GM19099 (cell line): ENCODE data around the gene TFEB.

Experiments
- POLR2A ChIP-seq: IDR thresholded peaks from 3 replicates; pipeline ENCODE4 v1.6.1; 2011; ENCODE audit warnings: low read depth; ENCODE audit not compliant: insufficient read length; ENCODE audit errors: extremely low read depth

TFEB gene

DNA sequence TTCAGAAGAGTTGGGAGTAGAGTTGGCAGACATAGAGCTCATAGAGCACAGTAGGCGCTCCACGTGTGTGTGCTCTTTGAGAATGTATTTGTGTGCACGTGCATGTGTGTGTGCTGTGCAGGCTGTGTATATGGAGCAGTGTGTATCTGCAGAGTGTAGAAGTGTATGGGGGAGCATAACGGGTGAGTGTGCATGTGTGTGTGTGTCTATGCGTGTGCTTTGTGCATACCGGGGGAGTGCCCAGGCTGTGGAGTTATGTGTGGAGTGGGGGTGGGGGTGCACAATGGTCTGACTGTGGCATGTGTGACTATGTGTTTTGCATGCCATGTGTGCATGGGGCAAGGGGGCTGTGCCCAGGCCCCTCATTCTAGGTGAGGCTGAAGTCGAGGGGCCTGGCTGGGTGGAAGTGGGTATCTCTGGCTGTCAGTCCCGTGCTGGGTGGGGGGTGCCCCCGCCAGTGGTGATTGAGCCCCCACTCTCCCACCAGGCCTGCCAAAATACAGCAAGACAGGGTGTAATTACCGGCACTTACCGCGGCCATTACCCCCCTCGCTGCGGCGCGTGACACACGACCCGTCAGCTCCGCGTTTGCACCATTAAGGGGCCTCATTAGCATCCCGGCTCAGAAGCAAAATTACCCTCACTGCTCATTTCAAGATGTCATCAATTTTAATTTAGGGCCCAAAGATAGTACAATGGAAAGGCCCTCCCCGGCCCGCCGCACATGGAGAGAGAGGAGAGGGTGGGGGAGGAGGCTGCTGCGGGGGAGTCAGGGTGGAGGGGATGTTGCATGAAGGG, 58.1 kb downstream of the TFEB start:
- no peak for TF ChIP-seq POLR2A

DNA sequence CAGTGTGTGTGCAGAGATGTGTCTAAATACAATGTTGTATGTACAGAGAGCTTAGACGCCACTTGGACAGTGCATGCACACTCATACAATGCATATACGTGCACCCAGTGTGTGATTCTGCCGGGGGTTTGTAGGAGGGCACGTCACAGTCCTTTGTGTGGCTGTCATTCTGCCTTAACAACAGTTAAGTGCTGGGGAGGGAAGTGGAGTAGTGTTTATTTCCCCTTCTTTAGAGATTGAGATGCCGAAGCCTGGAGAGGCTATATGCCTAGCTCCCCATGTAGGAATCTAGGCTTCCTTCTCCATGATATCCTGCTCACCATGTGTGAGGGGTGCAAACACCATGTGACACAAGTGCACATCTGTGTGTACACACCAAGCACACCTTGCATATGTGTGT, 59.0 kb downstream of the TFEB start:
- no peak for TF ChIP-seq POLR2A

GRCh38 chr6:41675992-41676391, 59.4 kb downstream of the TFEB start:
- TF ChIP-seq POLR2A, result no peak

GRCh38 chr6:41675176-41675775, 60.1 kb downstream of the TFEB start:
- TF ChIP-seq POLR2A, result no peak

GRCh38 chr6:41674231-41675000, 61.0 kb downstream of the TFEB start:
- no peak for TF ChIP-seq POLR2A

DNA sequence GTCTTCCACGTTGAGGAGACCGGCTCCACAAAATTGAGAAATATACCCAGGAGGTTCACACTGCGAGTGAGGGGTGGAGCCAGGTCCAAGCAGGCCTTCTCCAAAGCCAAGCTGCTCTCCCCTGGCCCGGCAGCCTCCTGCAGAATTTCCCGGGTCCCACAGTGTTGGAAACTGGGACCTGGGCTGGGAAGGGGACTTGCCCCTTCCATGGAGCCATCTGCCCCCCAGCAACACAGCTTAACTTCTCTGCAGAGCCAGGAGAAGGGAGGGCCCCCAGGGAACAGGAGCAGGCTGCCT, 61.8 kb downstream of the TFEB start:
- TF ChIP-seq POLR2A, result no peak

GRCh38 chr6:41672816-41673703, 62.3 kb downstream of the TFEB start:
- no peak for TF ChIP-seq POLR2A

GRCh38 chr6:41672016-41672415, 63.4 kb downstream of the TFEB start:
- no peak for TF ChIP-seq POLR2A

GRCh38 chr6:41671376-41671775, 64.0 kb downstream of the TFEB start:
- TF ChIP-seq POLR2A, result no peak

DNA sequence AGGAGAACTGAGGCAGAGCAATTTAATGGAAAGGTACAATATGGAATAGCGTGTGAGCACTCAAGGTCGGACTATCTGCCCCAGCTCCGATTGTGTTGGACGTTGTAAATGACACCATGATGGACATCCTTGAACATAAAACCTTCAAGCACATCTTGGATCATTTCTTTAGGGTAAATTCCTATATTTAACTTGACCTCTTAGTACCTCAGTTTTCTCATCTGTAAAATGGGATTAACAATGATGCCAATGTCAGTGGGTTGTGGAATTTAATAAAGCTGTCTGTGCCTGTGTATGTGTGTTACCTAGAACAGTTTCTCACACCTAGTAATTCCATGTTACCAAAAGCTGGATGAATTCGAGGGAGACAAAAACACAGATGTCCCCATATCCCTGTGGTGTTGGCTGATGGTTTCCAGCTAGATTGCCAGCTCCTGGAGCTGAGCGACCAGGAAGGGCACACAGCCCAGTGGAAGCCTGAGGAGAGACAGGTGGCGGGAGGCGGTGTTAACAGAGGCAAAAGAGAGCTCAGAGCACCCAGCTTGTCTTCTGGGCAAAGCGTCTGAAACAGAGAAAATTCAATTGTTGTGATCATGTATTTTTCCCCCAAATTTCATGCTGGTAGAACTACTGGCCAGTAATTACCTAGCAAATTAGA, 64.6 kb downstream of the TFEB start:
- TF ChIP-seq POLR2A, result no peak

- no peak for TF ChIP-seq POLR2A
Measured at GRCh38 chr6:41668968-41669367, 66.4 kb downstream of the TFEB start.

GRCh38 chr6:41667195-41667594, 68.2 kb downstream of the TFEB start:
- no peak for TF ChIP-seq POLR2A

GRCh38 chr6:41664271-41664670, 71.1 kb downstream of the TFEB start:
- TF ChIP-seq POLR2A, result no peak

- TF ChIP-seq POLR2A, result no peak
Measured at GRCh38 chr6:41663568-41663967, 71.8 kb downstream of the TFEB start.
